Gastrocnemius medialis (tissue), 4 donors: ENCODE measurements around the gene GPRIN1. TPM values are rescaled to one million over a fixed set of nuclear protein-coding genes. Genes with fewer than 3 reads are reported as not detected.

Experiments
- ATAC-seq, 2 donors: fragments of 150-250 bp; one replicate each; pipeline ENCODE4 v1.9.1; 2016
- DNase-seq, 2 donors: peaks; one replicate each; pipeline ENCODE4 v3.0.0-alpha.2; 2019
- H3K27ac ChIP-seq, 4 donors: fragments of 200-600 bp; sonication (generic); 1 replicate in 1 of 4; 2 replicates in 3 of 4; pipeline ENCODE4 v1.5.1; 2016 to 2018; ENCODE audit warnings: mild to moderate bottlenecking in 2 of 4, moderate library complexity in 1 of 4
- H3K27me3 ChIP-seq, 3 donors: fragments of 200-600 bp; sonication (generic) in 2 of 3; 1 replicate in 1 of 3; 2 replicates in 2 of 3; pipeline versions ENCODE4 v1.5.1 to v1.6.0; 2016 to 2019; ENCODE audit warnings: mild to moderate bottlenecking in 1 of 3, moderate library complexity in 1 of 3
- H3K36me3 ChIP-seq, 2 donors: fragments of 200-600 bp; sonication (generic) in 1 of 2; one replicate each; pipeline ENCODE4 v1.5.1; 2017 to 2018
- H3K4me1 ChIP-seq, 2 donors: fragments of 200-600 bp; sonication (generic) in 1 of 2; one replicate each; pipeline ENCODE4 v1.5.1; 2016 to 2017; ENCODE audit warnings: mild to moderate bottlenecking in 2 of 2
- H3K4me3 ChIP-seq, 4 donors: fragments of 200-600 bp; sonication (generic) in 3 of 4; 1 replicate in 1 of 4; 2 replicates in 3 of 4; pipeline ENCODE4 v1.5.1; 2016 to 2019; ENCODE audit warnings: mild to moderate bottlenecking in 2 of 4
- H3K9me3 ChIP-seq, 3 donors: fragments of 200-600 bp; sonication (generic) in 2 of 3; 1 replicate in 1 of 3; 2 replicates in 2 of 3; pipeline ENCODE4 v1.5.1; 2016 to 2019
- CTCF ChIP-seq, 5 experiments: fragments of 450-650 bp in 3 of 5; fragments of 200-600 bp in 2 of 5; sonication (generic) in 2 of 5; IDR thresholded peaks in 4 of 5; conservative IDR thresholded peaks in 1 of 5; 1 replicate in 4 of 5; 2 replicates in 1 of 5; pipeline ENCODE4 v1.5.1; 2016 to 2019; ENCODE audit warnings: antibody characterized with exemption in 5 of 5, mild to moderate bottlenecking in 3 of 5, moderate library complexity in 3 of 5
- POLR2A ChIP-seq, 2 donors: fragments of 450-650 bp; IDR thresholded peaks; one replicate each; pipeline ENCODE4 v1.6.1; 2017; ENCODE audit warnings: antibody characterized with exemption in 2 of 2, mild to moderate bottlenecking in 2 of 2, moderate library complexity in 2 of 2
- in situ Hi-C, 4 donors: fragments of 200-750 bp; cut with MboI; loops; one replicate each; pipeline versions ENCODE4 v1.15.0 to v1.8.0; 2017; ENCODE audit warnings: low sequenced_read_pairs in 4 of 4
- intact Hi-C: fragments of 100-400 bp; cut with DNase I; formaldehyde crosslinking; loops from one replicate; pipeline ENCODE4 v1.15.1; 2023; ENCODE audit warnings: low total_unique reads
- total RNA-seq, 4 donors: library from RNA; depleted of rRNA; stranded (reverse); fragments of >200 nt; gene quantifications; one replicate each; pipeline versions ENCODE4 v1.1.0 to v1.2.3, GENCODE V29; 2016

Gene GPRIN1
- total RNA-seq, 4 donors from 2014 or later: 0.35 to 0.78 (median 0.47) TPM

GRCh38 chr5:176626876-176627236 lies 16.9 kb upstream of the GPRIN1 start:
- peaks cover 3 to 10% of the 10 kb centered on the region in 2 donors for H3K4me1 ChIP-seq
- no peak overlapping the region for H3K4me3 ChIP-seq
- TF ChIP-seq POLR2A (IDR thresholded peaks at IDR 0.05) (no peak), CTCF (IDR thresholded peaks at IDR 0.05 in 4 of 5, conservative IDR thresholded peaks at IDR 0.05 in 1 of 5) (no peak)
- peaks cover 17 to 30% (median 18%) of the 10 kb centered on the region in 3 donors for H3K27me3 ChIP-seq
- intact Hi-C loops (no loop called here), in situ Hi-C loops (no loop called here)
- no peaks in the 10 kb centered on the region for H3K36me3 ChIP-seq
- no peak overlapping the region for H3K27ac ChIP-seq
- H3K9me3 ChIP-seq: no peaks in the 10 kb centered on the region
- no peak for ATAC-seq
- DNase-seq: no peak

DNA sequence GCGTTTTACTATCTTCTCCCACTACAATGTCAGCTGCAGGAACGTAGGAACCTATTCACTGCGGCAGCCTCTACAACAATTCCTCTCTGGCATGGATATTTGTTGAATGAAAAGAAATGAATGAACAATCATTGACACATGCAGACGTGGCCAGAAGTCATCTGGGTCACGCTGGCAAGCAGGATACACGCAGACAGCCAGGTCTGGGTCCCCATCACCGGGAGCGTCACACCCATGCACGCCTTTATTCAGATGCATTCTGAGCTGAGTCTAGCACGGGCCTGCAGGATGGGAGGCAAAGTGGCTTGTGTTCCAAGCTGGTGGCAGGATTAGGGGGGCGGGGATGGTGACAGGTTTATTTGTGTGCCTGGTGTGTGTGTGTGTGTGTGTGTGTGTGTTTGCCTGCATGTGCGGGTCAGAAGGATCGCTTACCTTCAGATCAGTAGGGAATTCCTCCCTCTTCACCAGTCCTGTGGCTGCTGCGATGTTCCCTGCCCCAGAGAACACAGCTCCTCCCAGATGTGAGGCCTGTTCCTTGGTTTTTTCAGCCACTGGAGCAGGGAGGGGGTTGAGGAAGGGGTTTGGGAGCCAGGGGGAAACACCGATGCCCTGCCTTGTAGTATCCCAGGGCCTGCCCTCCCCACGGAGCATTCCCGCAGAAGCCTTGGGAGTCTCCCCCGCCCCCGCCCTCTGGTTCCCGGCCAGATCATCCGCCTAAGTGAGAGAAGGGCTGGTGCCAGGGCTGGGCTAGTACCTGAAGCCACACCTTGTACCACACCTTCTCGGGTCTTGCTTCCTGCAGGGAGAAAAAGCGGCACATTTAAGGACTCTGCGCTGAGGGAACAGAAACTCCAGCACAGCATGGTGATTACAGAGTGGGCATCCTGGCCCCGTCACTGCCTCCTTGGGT lies 16.3 kb upstream of the GPRIN1 start:
- in situ Hi-C loops (no loop called here), intact Hi-C loops (no loop called here)
- no peak overlapping the region for H3K27ac ChIP-seq
- H3K27me3 ChIP-seq: peaks cover 17 to 30% (median 18%) of the 10 kb centered on the region in 3 donors
- H3K4me3 ChIP-seq: no peak overlapping the region
- H3K9me3 ChIP-seq: no peaks in the 10 kb centered on the region
- no peaks in the 10 kb centered on the region for H3K36me3 ChIP-seq
- TF ChIP-seq POLR2A (IDR thresholded peaks at IDR 0.05) (no peak), CTCF (IDR thresholded peaks at IDR 0.05 in 4 of 5, conservative IDR thresholded peaks at IDR 0.05 in 1 of 5) (no peak)
- ATAC-seq: no peak
- peaks cover 9 to 16% of the 10 kb centered on the region in 2 donors for H3K4me1 ChIP-seq
- no peak for DNase-seq

DNA sequence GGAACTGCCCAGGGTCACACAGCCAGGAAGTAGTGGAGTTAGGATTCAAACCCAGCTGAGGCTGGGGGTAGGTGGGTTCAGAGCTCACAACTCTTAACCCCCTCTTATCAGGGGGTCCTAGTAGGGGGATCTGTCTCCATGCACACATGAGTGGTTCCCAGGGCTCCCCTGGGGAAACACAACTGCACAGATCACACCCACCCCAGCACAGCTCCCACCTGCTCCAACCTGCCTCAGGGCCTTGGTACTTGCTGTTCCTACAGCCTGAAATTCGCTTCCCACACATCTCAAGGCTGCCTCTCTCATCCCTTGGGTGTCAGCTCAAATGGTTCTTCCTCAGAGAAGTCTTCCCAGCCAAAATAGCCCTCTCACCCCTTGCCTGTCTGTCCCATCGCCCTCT lies 15.6 kb upstream of the GPRIN1 start:
- H3K36me3 ChIP-seq: no peaks in the 10 kb centered on the region
- in situ Hi-C loops: no loop called here
- H3K4me1 ChIP-seq: peaks cover 16 to 22% of the 10 kb centered on the region in 2 donors
- peaks cover 18 to 37% (median 24%) of the 10 kb centered on the region in 3 donors for H3K27me3 ChIP-seq
- TF ChIP-seq CTCF (IDR thresholded peaks at IDR 0.05 in 4 of 5, conservative IDR thresholded peaks at IDR 0.05 in 1 of 5) (no peak), POLR2A (IDR thresholded peaks at IDR 0.05) (no peak)
- intact Hi-C loops: no loop called here
- H3K9me3 ChIP-seq: no peaks in the 10 kb centered on the region
- no peak overlapping the region for H3K27ac ChIP-seq
- no peak for DNase-seq
- H3K4me3 ChIP-seq: no peak overlapping the region
- ATAC-seq: no peak

DNA sequence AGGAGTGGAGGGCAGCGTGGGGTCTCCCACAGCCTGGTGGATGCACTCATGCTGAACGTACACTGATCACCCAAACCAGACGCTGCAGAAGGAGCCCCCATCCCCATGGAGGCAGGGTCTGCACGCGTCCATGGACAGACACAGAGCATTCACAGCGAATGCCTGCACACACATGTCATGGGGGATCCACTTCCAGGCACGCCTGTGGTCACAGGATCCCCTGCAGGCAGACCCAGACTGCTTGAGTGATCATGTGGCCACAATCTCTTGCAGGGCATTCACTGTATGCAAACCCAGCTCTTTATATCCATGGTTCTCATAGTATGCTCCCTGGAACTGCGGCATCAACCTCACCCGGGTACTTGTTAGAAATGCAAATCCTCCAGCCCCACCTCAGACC lies 15.0 kb upstream of the GPRIN1 start:
- TF ChIP-seq POLR2A (IDR thresholded peaks at IDR 0.05) (no peak), CTCF (IDR thresholded peaks at IDR 0.05 in 4 of 5, conservative IDR thresholded peaks at IDR 0.05 in 1 of 5) (no peak)
- H3K4me1 ChIP-seq: peaks cover 21 to 26% of the 10 kb centered on the region in 2 donors
- intact Hi-C loops: no loop called here
- H3K36me3 ChIP-seq: no peaks in the 10 kb centered on the region
- DNase-seq (no peak), ATAC-seq (no peak)
- no peaks in the 10 kb centered on the region for H3K9me3 ChIP-seq
- in situ Hi-C loops: no loop called here
- no peak overlapping the region for H3K27ac ChIP-seq
- H3K4me3 ChIP-seq: no peak overlapping the region
- H3K27me3 ChIP-seq: peaks cover 21 to 40% (median 30%) of the 10 kb centered on the region in 3 donors
